ENCODE data around the gene DCBLD2.
"Not testable (repeated sequence)": the region's sequence is repeated elsewhere in the genome, so short reads cannot be mapped to it uniquely, and the experiment has no call there.

DCBLD2 gene

GRCh38 chr3:98890965-98891910 lies 10.3 kb downstream of the DCBLD2 start:
- no peak for DNase-seq

- DNase-seq = no peak
Observed at GRCh38 chr3:98890181-98890835, 11.2 kb downstream of the DCBLD2 start.

DNA sequence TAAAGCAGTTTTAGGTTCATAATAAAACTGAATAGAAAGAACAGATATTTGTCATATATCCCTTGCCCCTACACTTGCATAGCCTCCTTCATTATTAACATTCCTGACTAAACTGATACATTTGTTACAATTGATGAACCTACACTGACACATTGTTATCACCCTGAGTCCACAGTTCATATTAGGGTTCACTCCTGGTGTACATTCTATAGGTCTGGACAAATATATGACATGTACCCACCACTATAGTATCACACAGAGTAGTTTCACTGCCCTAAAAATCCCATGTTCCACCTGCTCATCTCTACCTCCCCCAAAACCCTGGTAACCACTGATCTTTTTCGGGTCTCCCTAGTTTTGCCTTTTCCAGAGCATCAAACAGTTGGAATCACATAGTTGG lies 13.8 kb downstream of the DCBLD2 start:
- no peak for DNase-seq

DNA sequence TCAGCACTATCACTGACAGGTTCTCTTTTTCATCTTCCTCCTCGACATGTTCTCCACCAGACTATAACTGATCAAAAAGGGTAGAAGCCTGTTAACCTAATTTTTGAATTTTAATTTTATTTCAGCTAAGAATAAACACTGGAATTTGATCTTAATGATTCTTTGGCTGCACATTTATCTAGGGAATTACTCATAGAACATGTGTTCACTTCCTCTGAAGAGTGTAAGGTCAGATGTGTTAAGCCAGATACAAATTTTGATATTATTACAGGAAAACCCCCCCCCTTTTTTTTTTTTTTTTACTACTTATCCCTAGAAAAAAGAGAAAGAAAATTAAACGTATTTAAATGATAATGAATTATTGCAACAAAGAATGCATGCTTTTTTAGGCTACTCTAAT lies 15.0 kb downstream of the DCBLD2 start:
- no peak for DNase-seq

DNA sequence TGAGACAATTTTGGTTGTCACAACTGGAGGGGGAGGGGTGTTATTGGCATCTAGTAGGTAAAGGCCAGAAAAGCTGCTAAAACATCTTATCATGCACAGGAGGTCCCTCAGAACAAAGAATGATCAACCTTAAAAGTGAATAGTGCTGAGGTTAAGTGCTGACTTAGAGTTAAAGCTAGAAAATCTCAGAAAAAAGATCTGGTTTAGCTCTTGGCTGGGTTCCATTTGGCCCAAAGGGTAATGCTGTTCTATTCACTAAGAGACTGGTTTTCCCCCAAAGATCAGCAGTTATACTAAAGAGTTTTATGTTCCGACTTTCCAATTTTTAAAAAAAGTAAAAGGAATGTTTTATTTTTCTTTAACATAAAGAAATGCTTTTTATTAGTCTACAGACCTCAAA lies 15.6 kb downstream of the DCBLD2 start:
- DNase-seq = no peak

- DNase-seq = no peak
Observed at GRCh38 chr3:98884675-98885371, 16.7 kb downstream of the DCBLD2 start.

GRCh38 chr3:98882614-98883333 lies 18.7 kb downstream of the DCBLD2 start:
- DNase-seq = not testable (repeated sequence)

DNA sequence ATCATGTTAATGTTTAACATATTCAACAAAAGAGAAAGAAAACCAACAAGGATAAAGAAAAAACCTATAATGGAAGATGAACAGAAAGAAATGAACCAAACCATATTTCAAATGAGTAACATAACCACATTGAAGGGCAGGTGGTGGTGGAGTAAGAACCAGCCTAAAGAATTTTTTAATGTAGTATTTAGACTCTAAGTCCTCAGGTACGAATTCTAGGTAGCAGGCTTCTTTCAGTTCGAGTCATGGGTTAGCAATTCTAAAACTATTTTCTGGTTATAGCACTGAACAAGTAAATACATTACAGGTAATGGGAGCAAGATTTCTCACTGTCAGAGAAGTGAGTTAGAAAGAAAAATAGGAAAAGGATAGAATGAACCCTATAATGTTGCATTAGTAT lies 24.4 kb downstream of the DCBLD2 start:
- no peak for DNase-seq

GRCh38 chr3:98875535-98875934 lies 26.0 kb downstream of the DCBLD2 start:
- no peak for DNase-seq

DNA sequence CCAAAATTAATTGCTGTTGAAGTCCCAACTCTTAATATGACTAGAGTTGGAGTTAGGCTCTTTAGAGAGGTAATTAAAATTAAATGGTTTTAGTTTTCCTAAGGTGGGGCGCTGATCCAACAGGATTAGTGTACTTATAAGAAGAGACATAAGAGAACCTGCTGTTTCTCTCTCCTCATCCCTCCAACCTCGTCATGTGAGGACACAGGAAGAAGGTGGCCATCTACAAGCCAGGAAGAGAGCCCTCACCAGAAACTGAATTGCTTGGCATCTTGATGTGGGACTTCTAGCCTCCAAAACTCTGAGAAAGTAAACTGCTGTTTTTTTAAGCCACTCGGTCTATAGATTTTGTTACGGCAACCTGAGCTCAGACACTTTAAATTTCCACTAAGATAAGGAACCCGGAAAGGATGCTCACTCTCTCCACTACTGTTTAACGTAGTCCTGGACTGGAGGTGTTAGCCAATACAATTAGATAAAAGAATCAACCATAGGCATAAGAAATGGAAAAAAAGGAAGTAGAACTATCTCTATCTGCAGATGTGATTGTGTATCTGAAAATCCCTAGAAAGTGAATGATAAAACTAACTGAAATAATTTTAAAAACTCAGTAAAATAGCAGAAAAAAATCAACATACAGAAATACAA lies 26.8 kb downstream of the DCBLD2 start:
- no peak for DNase-seq

DNA sequence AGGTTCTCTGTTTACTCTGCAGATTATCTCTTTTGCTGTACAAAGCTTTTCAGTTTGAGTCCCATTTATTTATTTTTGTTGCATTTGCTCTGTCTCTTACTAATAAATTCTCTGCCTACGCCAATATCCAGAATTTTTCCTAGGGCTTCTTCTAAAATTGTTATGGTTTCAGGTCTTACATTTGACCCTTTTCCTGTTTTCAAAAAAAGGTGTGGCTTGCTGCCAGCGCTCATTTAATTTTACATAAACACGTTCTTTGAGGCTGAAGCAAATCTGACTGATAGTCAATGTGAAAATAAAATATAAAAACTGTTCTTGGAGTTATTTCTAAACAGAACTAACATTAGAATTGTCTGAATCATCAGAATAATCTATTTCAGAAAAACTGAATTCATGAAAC lies 32.1 kb downstream of the DCBLD2 start:
- DNase-seq = no peak

- DNase-seq = not testable (repeated sequence)
Observed at GRCh38 chr3:98857971-98858370, 43.5 kb downstream of the DCBLD2 start.

DNA sequence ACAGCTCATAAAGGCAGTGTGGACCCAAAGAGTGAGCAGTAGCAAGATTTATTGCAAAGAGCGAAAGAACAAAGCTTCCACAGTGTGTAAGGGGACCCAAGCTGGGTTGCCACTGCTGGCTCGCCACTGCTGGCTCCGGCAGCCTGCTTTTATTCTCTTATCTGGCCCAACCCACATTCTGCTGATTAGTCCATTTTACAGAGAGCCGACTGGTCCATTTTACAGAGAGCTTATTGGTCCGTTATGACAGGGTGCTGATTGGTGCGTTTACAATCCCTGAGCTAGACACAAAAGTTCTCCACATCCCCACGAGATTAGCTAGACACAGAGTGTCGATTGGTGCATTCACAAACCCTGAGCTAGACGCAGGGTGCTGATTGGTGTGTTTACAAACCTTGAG lies 44.2 kb downstream of the DCBLD2 start:
- not testable (repeated sequence) for DNase-seq

- DNase-seq = no peak
Observed at GRCh38 chr3:98856724-98857123, 44.8 kb downstream of the DCBLD2 start.

GRCh38 chr3:98855806-98856400 lies 45.6 kb downstream of the DCBLD2 start:
- no peak for DNase-seq

GRCh38 chr3:98848108-98848507 lies 53.4 kb downstream of the DCBLD2 start:
- no peak for DNase-seq

GRCh38 chr3:98846101-98846500 lies 55.4 kb downstream of the DCBLD2 start:
- DNase-seq = no peak

- DNase-seq = no peak
Observed at GRCh38 chr3:98843266-98843959, 58.1 kb downstream of the DCBLD2 start.

DNA sequence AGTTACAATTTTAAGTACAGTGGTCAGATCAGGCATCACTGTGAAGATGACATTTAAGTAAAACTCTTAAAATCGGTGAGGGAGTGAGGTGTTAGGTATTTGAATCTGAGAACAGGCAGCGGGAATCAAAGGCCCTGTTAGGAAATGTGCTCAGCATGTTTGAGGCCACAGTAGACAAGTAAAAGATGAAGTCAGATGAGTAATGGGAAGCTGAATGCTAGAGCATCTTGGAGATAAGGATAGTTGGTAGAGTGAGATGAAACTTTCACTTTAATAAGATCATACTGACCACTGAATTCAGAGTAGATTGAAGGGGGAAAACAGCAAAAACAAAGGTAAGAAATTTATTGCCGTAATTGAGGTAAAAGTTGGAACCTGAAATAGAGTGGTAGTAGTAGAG lies 61.6 kb downstream of the DCBLD2 start:
- DNase-seq = no peak

DNA sequence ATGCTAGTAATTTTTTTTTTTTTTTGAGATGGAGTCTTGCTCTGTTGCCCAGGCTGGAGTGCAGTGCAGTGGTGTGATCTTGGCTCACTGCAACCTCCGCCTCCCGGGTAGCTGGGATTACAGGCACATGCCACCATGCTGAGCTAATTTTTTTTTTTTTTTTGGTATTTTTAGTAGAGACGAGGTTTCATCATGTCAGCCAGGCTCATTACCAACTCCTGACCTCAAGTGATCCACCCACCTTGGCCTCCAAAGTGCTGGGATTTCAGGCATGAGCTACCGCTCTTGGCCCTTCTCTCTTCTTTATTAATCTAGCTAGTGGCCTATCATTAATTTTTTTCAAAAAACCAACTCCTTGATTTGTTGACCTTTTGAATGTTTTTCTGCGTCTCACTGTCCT lies 70.4 kb downstream of the DCBLD2 start:
- DNase-seq = not testable (repeated sequence)

- no peak for DNase-seq
Observed at GRCh38 chr3:98829246-98829832, 72.2 kb downstream of the DCBLD2 start.
